ENCODE data around the gene CIROP.

The CIROP gene

DNA sequence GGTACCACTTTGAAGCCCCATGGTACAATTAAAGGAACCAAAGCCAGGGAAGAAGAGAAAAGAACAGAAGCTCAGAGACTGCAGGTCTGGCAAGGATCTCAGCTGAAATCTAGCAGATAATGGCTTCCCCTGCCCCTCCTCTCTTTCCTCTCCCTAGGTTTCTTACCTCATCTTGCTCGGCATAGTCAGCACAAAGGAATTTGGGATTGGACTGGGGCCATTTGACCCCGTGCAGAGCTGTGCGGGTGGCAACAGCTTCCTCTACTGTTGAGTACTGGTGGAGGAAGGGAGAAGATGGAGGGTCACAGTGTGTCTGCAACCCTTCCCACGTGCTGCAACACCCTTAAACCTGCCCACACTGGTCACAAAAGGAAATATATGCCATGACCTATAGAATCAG, 42.8 kb downstream of the CIROP start:
- peaks cover 2% of the 10 kb centered on the region; the same call in 1 of the 2 replicates for H3K27me3 ChIP-seq (ENCODE audit: low read depth, low read length)
- no peak overlapping the region for H2AFZ ChIP-seq (ENCODE audit: low read depth, low read length)
- no peak overlapping the region for H3K9ac ChIP-seq (ENCODE audit: low read length)
- peaks cover 64% of the 10 kb centered on the region for H3K36me3 ChIP-seq (replicated peaks; ENCODE audit: low read depth, low read length)
- H3K9me3 ChIP-seq (ENCODE audit: insufficient read depth, low read length): no peaks in the 10 kb centered on the region
- no peak overlapping the region for H3K4me2 ChIP-seq (ENCODE audit: low read length)
- no peak overlapping the region for H3K27ac ChIP-seq (ENCODE audit: low read length)
- H4K20me1 ChIP-seq (ENCODE audit: insufficient read depth, low read length): peaks cover 13% of the 10 kb centered on the region
- H3K4me1 ChIP-seq (ENCODE audit: low read length): peaks cover 7% of the 10 kb centered on the region
- TF ChIP-seq EZH2phosphoT487 (IDR thresholded peaks at IDR 0.05; ENCODE audit: low read depth): no peak
- TF ChIP-seq, protein P1, sequence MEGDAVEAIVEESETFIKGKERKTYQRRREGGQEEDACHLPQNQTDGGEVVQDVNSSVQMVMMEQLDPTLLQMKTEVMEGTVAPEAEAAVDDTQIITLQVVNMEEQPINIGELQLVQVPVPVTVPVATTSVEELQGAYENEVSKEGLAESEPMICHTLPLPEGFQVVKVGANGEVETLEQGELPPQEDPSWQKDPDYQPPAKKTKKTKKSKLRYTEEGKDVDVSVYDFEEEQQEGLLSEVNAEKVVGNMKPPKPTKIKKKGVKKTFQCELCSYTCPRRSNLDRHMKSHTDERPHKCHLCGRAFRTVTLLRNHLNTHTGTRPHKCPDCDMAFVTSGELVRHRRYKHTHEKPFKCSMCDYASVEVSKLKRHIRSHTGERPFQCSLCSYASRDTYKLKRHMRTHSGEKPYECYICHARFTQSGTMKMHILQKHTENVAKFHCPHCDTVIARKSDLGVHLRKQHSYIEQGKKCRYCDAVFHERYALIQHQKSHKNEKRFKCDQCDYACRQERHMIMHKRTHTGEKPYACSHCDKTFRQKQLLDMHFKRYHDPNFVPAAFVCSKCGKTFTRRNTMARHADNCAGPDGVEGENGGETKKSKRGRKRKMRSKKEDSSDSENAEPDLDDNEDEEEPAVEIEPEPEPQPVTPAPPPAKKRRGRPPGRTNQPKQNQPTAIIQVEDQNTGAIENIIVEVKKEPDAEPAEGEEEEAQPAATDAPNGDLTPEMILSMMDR (IDR thresholded peaks at IDR 0.05; ENCODE audit: low read depth, low read length): no peak
- H3K79me2 ChIP-seq (ENCODE audit: low read length): peaks cover 14% of the 10 kb centered on the region
- no peak overlapping the region for H3K4me3 ChIP-seq (ENCODE audit: low read length)

DNA sequence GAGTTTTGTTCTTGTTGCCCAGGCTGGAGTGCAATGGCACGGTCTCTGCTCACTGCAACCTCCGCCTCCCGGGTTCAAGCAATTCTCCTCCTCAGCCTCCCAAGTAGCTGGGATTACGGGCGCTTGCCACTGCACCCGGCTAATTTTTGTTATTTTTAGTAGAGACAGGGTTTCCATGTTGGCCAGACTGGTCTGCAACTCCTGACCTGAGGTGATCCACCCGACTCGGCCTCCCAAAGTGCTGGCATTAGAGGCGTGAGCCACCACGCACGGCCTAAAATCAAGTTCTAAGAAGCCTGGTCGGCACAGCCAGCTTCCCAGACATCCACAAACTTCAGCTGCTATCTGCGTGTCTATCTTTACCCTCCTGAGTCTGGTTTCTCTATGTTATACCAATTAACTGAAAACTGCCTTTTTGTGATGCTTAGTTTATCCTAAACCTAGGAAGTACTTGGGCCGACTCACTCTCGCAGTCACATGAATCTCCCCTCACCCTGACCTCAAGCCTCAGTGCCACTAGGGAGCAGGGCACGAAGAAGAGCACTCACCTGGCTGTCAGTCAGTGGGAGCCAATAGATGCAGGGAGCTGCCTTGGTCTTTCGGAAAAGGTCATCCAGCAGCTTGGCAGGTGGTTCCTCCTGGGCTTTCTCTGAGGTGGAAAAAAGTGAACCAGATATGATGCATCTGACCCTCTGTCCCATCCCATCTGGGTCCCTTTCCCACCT, 44.1 kb downstream of the CIROP start:
- H3K4me2 ChIP-seq (ENCODE audit: low read length): no peak overlapping the region
- peaks cover 2% of the 10 kb centered on the region for H3K79me2 ChIP-seq (ENCODE audit: low read length)
- TF ChIP-seq, protein P1 (IDR thresholded peaks at IDR 0.05; ENCODE audit: low read depth, low read length): no peak
- no peak for TF ChIP-seq EZH2phosphoT487 (IDR thresholded peaks at IDR 0.05; ENCODE audit: low read depth)
- no peak overlapping the region for H3K9ac ChIP-seq (ENCODE audit: low read length)
- peaks cover 5% of the 10 kb centered on the region for H4K20me1 ChIP-seq (ENCODE audit: insufficient read depth, low read length)
- peaks cover 20% of the 10 kb centered on the region for H3K4me1 ChIP-seq (ENCODE audit: low read length)
- no peak overlapping the region for H3K27ac ChIP-seq (ENCODE audit: low read length)
- no peaks in the 10 kb centered on the region for H3K9me3 ChIP-seq (ENCODE audit: insufficient read depth, low read length)
- peaks cover 7% of the 10 kb centered on the region; the same call in 1 of the 2 replicates for H3K27me3 ChIP-seq (ENCODE audit: low read depth, low read length)
- peaks cover 52% of the 10 kb centered on the region for H3K36me3 ChIP-seq (replicated peaks; ENCODE audit: low read depth, low read length)
- H2AFZ ChIP-seq (ENCODE audit: low read depth, low read length): no peak overlapping the region
- H3K4me3 ChIP-seq (ENCODE audit: low read length): no peak overlapping the region

DNA sequence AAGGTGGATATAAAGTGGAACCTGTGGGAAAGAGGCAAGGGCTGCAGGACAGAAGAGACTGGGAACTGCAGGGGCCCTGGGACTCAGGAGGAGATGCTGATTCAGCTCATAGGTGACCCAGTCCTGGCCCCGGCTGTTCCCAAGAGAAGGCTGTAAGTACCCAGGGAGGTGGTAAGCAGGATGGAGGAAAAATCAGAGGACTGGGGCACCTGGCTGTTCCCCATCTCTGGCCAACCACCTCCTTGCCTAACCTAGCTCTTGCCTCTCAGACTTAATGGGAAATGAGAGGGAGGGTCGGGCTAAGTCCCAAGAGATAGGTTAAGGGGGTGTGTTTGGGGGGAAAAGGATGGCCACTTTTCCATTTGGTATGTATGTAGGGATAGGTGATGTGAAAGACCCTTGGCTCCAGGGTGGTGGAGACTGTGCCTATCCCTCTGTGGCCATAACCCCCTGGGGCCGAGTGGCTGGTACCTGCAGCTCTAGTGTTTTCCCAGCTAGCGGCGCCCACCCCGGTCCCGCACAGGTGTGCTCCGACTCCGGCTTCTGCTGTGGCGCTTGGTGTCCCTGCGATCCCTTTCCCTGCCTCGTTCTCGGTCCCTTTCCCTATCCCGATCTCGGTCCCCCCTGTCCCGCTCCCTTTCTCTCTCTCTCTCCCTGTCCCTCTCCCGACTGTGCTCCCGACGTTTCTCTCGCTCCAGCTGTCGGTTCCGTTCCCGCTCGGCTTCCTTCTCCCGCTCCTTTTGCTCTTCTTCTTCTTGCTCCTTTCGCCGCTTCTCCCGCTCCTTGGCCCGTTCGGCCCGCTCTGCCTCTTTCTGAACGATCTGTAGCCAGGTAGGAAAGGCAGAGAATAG, 45.9 kb downstream of the CIROP start:
- Histone ChIP-seq H3K36me3 (replicated peaks; ENCODE audit: low read depth, low read length) (peaks cover 36% of the 10 kb centered on the region), H3K4me1 (ENCODE audit: low read length) (peaks cover 20% of the 10 kb centered on the region), H3K9ac (ENCODE audit: low read length) (no peak overlapping the region), H3K27ac (ENCODE audit: low read length) (no peak overlapping the region), H3K79me2 (ENCODE audit: low read length) (no peaks in the 10 kb centered on the region), H3K27me3 (ENCODE audit: low read depth, low read length) (peaks cover 7% of the 10 kb centered on the region; the same call in 1 of the 2 replicates), H3K9me3 (ENCODE audit: insufficient read depth, low read length) (no peaks in the 10 kb centered on the region), H4K20me1 (ENCODE audit: insufficient read depth, low read length) (peaks cover 5% of the 10 kb centered on the region), H2AFZ (ENCODE audit: low read depth, low read length) (no peak overlapping the region), H3K4me2 (ENCODE audit: low read length) (no peak overlapping the region), H3K4me3 (ENCODE audit: low read length) (no peak overlapping the region)
- TF ChIP-seq EZH2phosphoT487 (IDR thresholded peaks at IDR 0.05; ENCODE audit: low read depth): no peak
- TF ChIP-seq, protein P1 (IDR thresholded peaks at IDR 0.05; ENCODE audit: low read depth, low read length): no peak

All from OCI-LY3 (cell line).